Suprapubic skin (tissue), 4 donors: ENCODE results near the gene EFCAB7. TPM values are rescaled to one million over a fixed set of nuclear protein-coding genes. Genes with fewer than 3 reads are reported as not detected.

Experiments
- DNase-seq, 2 donors: peaks; one replicate each; pipeline ENCODE4 v3.0.0-alpha.2; 2019; ENCODE audit warnings: low spot score in 2 of 2
- H3K27ac ChIP-seq: fragments of 200-600 bp; sonication (generic); one replicate; pipeline ENCODE4 v1.5.1; 2019
- H3K27me3 ChIP-seq: fragments of 200-600 bp; sonication (generic); one replicate; pipeline ENCODE4 v1.5.1; 2019
- H3K36me3 ChIP-seq: fragments of 200-600 bp; sonication (generic); one replicate; pipeline ENCODE4 v1.5.1; 2019
- H3K4me1 ChIP-seq: fragments of 200-600 bp; sonication (generic); one replicate; pipeline ENCODE4 v1.5.1; 2019
- H3K4me3 ChIP-seq: fragments of 200-600 bp; sonication (generic); one replicate; pipeline ENCODE4 v1.5.1; 2019; ENCODE audit warnings: mild to moderate bottlenecking
- H3K9me3 ChIP-seq: fragments of 200-600 bp; sonication (generic); one replicate; pipeline ENCODE4 v1.5.1; 2019
- CTCF ChIP-seq, 2 donors: fragments of 200-600 bp in 1 of 2; fragments of 450-650 bp in 1 of 2; sonication (generic) in 1 of 2; IDR thresholded peaks; one replicate each; pipeline ENCODE4 v1.5.1; 2016 to 2019; ENCODE audit warnings: antibody characterized with exemption in 2 of 2, mild to moderate bottlenecking in 1 of 2, moderate library complexity in 1 of 2
- EP300 ChIP-seq: sonication (generic); formaldehyde crosslinking; IDR thresholded peaks from one replicate; pipeline ENCODE4 v1.6.1; 2017; ENCODE audit warnings: antibody characterized with exemption
- POLR2A ChIP-seq, 2 donors: fragments of 450-650 bp; IDR thresholded peaks; one replicate each; pipeline ENCODE4 v1.6.1; 2017; ENCODE audit warnings: antibody characterized with exemption in 2 of 2, mild to moderate bottlenecking in 2 of 2, moderate library complexity in 2 of 2
- POLR2AphosphoS5 ChIP-seq, 3 donors: sonication (generic); formaldehyde crosslinking; IDR thresholded peaks; one replicate each; pipeline ENCODE4 v1.6.1; 2017; ENCODE audit warnings: antibody characterized with exemption in 3 of 3
- WGBS: methylation state at CpG from one replicate; pipeline ENCODE4 v1.1.5; 2018; 5-methylcytosine and 5-hydroxymethylcytosine counted together
- total RNA-seq, 4 donors: library from RNA; depleted of rRNA; stranded (reverse); fragments of >200 nt; gene quantifications; one replicate each; pipeline ENCODE4 v1.1.0, GENCODE V29; 2016

Gene EFCAB7
- total RNA-seq, 4 donors from 2014 or later: 2.8 to 14.1 (median 8.0) TPM

- no peaks in the 10 kb centered on the region for H3K27me3 ChIP-seq
- H3K36me3 ChIP-seq: peaks cover 9% of the 10 kb centered on the region
- H3K4me3 ChIP-seq: no peak overlapping the region
- no peak overlapping the region for H3K27ac ChIP-seq
- no peak for TF ChIP-seq CTCF (IDR thresholded peaks at IDR 0.05)
- no peak for TF ChIP-seq POLR2A (IDR thresholded peaks at IDR 0.05)
- no peak for TF ChIP-seq POLR2AphosphoS5 (IDR thresholded peaks at IDR 0.05)
- no peak for TF ChIP-seq EP300
- H3K4me1 ChIP-seq: no peaks in the 10 kb centered on the region
- H3K9me3 ChIP-seq: no peaks in the 10 kb centered on the region
- DNase-seq: no peak
Observed at GRCh38 chr1:63534406-63534805, 11.1 kb downstream of the EFCAB7 start.

DNA sequence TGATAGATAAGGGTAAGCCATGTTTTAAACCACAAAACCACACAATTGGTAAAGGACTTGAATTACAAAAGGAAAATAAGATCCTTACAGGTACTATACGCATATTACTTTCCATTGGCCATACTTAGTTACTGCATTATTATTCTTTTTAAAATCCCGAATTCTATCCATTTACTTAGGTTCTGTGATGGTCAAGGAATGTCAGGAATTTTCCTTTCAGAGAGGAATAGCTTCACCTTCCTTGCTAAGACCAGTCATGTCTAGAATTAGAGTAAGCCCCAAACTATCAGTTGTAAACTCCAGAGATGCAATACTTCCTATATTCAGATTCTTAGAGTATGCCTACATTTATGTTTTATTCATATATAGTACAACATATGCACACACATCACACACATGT, 13.7 kb downstream of the EFCAB7 start:
- 91% methylated on average over 2 of the region's 2 CpGs for WGBS
- Histone ChIP-seq H3K27ac (no peak overlapping the region), H3K9me3 (no peaks in the 10 kb centered on the region), H3K36me3 (peaks cover 9% of the 10 kb centered on the region), H3K4me3 (no peak overlapping the region), H3K27me3 (no peaks in the 10 kb centered on the region), H3K4me1 (no peaks in the 10 kb centered on the region)
- no peak for TF ChIP-seq POLR2AphosphoS5 (IDR thresholded peaks at IDR 0.05)
- no peak for TF ChIP-seq CTCF (IDR thresholded peaks at IDR 0.05)
- TF ChIP-seq EP300: no peak
- no peak for TF ChIP-seq POLR2A (IDR thresholded peaks at IDR 0.05)
- DNase-seq: no peak

- Histone ChIP-seq H3K9me3 (no peaks in the 10 kb centered on the region), H3K27me3 (no peaks in the 10 kb centered on the region), H3K27ac (no peak overlapping the region), H3K36me3 (peaks cover 4% of the 10 kb centered on the region), H3K4me1 (no peaks in the 10 kb centered on the region), H3K4me3 (no peak overlapping the region)
- WGBS: 86% methylated on average over 1 of the region's 1 CpG
- no peak for TF ChIP-seq EP300
- TF ChIP-seq CTCF (IDR thresholded peaks at IDR 0.05): peak in 1 of 2 donors; percentile 16
- DNase-seq: no peak
Observed at GRCh38 chr1:63537940-63538339, 14.6 kb downstream of the EFCAB7 start.

DNA sequence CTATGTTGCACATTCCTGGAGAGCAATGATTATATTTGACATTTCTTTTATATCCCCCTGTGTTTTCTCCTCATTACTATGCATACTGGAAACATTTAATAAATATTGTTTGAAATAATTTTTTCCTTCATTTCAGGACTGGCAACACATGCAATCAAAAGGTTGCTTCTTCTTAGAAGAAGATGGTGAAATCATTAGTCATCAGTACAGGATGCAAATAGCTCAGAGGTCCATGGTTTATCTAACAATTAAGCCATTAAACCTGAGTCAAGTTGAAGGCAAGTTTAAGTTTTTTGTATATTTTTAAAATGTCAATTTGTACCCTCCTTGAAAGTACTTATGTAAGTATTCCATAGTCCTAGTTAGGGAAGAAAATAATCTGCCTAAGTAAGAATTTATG, 22.5 kb downstream of the EFCAB7 start:
- H3K27ac ChIP-seq: no peak overlapping the region
- TF ChIP-seq CTCF (IDR thresholded peaks at IDR 0.05) (no peak), POLR2A (IDR thresholded peaks at IDR 0.05) (no peak), POLR2AphosphoS5 (IDR thresholded peaks at IDR 0.05) (no peak), EP300 (no peak)
- H3K4me1 ChIP-seq: peaks cover 5% of the 10 kb centered on the region
- DNase-seq: no peak
- H3K36me3 ChIP-seq: no peaks in the 10 kb centered on the region
- no peaks in the 10 kb centered on the region for H3K9me3 ChIP-seq
- no peaks in the 10 kb centered on the region for H3K27me3 ChIP-seq
- no peak overlapping the region for H3K4me3 ChIP-seq

- no peaks in the 10 kb centered on the region for H3K9me3 ChIP-seq
- TF ChIP-seq POLR2AphosphoS5 (IDR thresholded peaks at IDR 0.05) (peak in 1 of 3 donors; percentile 37), CTCF (IDR thresholded peaks at IDR 0.05) (no peak)
- WGBS: 36% methylated on average over 2 of the region's 2 CpGs
- H3K27me3 ChIP-seq: no peaks in the 10 kb centered on the region
- no peak overlapping the region for H3K4me3 ChIP-seq
- H3K27ac ChIP-seq: peak overlapping the region; percentile 83
- no peak for DNase-seq
- H3K36me3 ChIP-seq: no peaks in the 10 kb centered on the region
- peaks cover 5% of the 10 kb centered on the region for H3K4me1 ChIP-seq
Observed at GRCh38 chr1:63547621-63548294, 24.4 kb downstream of the EFCAB7 start.
